Renal pelvis (tissue), 12 donors: ENCODE data around the gene OR56A1. TPM values are rescaled to one million over a fixed set of nuclear protein-coding genes. Genes with fewer than 3 reads are reported as not detected.
"Not testable (repeated sequence)": the region's sequence is repeated elsewhere in the genome, so short reads cannot be mapped to it uniquely, and the experiment has no call there.

Source experiments
- DNase-seq: peaks from one replicate; pipeline ENCODE4 v3.0.0-alpha.2; 2013
- long read RNA-seq, 16 experiments: transcript quantifications; one replicate each; lab custom pipeline, GENCODE V29; 2026
- polyA plus RNA-seq, 3 donors: library from polyadenylated mRNA; unstranded; fragments of 120-200 nt; gene quantifications; one replicate each; pipeline ENCODE4 v1.2.1, GENCODE V29; 2013; ENCODE audit not compliant: insufficient read length in 3 of 3

Gene OR56A1
- not detected for polyA plus RNA-seq
- long read RNA-seq, donor 1, partial matches to known transcripts: 0 of 1 reads
- long read RNA-seq, donor 1, other reads (novel, unspliced or antisense): 0 of 1 reads
- long read RNA-seq, donor 2: 0 reads
- long read RNA-seq, donor 3: 0 reads
- long read RNA-seq, donor 4: 0 reads
- long read RNA-seq, donor 5: 0 reads
- long read RNA-seq, donor 6: 0 reads
- long read RNA-seq, donor 7, partial matches to known transcripts: 0 of 1 reads
- long read RNA-seq, donor 7, other reads (novel, unspliced or antisense): 0 of 1 reads
- long read RNA-seq, donor 8: 0 reads
- long read RNA-seq, donor 9: 0 reads
- long read RNA-seq, donor 10: 0 reads
- long read RNA-seq, donor 11: 0 reads
- long read RNA-seq, donor 12: 0 reads
- long read RNA-seq, donor 13: 0 reads
- long read RNA-seq, donor 14: 0 reads
- long read RNA-seq, donor 15: 0 reads
- long read RNA-seq, donor 16, partial matches to known transcripts: 0 of 1 reads
- long read RNA-seq, donor 16, other reads (novel, unspliced or antisense): 0 of 1 reads

- no peak for DNase-seq
These were observed at the start of gene OR56A1 for GRCh38 chr11:6030708-6031405. TSS of gene OR56A1 (minus strand) at chr11:6030758. CDS start at chr11:6027692, 3,066 bp downstream.

DNA sequence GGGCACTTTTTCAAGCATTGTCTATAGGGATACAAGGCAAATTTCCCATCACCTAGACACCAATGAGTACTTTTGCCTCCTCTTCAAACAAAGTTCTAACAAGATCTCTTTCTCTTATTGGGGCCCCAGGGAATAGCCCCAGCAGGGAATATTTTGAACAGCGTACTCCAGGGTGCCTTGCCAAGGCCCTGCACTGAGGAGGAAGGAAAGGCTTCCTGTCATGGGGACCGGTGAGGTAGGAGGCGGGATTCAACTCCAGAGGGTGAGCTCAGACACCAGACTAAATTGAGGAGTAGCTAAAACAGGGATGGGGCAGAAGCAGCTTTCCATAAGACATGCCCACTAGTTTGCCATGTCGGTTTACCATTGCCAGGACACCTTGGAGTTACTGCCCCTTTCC is 48.9 kb upstream of the OR56A1 start:
- no peak for DNase-seq

- DNase-seq: no peak
These were observed 47.2 kb upstream of the OR56A1 start for GRCh38 chr11:6077723-6078122.

- not testable (repeated sequence) for DNase-seq
These were observed 45.9 kb upstream of the OR56A1 start for GRCh38 chr11:6076443-6076842.

GRCh38 chr11:6067502-6067901 is 36.9 kb upstream of the OR56A1 start:
- no peak for DNase-seq

DNA sequence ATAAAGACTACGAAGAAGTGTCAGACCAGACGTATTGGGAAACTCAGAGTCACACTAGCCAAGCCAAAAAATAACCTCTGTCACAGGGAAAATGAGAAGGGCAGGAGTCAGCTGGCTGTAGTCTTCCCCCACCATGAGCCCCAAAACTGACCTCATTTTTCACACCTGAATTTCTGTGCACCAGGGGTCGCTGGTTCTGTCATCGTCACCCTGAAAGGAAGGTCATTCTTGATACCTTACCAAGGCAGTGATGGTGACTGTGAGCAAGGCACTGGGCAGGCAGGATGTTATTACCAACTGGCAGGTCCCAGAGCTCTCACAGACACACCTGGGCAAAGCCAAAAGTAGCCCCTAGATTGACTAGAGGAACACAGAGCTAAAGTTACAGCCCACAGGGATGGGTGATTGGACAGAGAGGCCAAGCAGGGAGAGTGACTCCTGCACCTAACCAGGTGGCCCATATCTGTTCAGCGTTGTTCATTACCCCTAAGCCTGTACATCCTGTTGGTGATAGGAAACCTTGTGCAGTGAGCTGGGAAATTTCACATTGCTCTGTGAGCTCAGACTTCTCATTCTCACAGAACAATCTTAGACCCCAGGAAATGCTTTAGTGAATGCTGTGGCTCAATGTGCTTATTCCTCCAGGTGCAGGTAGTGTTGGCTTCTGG is 32.3 kb upstream of the OR56A1 start:
- DNase-seq: no peak

DNA sequence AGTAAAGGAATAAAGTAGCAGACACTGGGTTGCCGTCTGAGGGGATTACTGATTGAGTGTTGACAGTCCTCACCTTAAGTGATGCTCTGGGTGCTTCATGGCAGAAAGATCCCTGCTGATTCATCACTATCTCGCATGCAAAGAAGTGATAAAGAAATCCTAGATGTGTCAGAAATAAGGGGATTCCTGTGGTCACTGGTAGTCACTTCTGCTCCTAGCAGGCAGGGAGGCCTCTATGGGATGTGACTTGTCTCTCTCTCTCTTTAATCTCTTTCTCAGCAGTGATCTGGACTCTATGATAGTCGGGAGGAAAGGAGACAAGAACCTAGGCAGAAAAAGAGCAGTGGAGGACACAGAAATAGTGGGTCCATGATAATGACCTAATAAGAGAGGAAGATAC is 30.9 kb upstream of the OR56A1 start:
- no peak for DNase-seq

DNA sequence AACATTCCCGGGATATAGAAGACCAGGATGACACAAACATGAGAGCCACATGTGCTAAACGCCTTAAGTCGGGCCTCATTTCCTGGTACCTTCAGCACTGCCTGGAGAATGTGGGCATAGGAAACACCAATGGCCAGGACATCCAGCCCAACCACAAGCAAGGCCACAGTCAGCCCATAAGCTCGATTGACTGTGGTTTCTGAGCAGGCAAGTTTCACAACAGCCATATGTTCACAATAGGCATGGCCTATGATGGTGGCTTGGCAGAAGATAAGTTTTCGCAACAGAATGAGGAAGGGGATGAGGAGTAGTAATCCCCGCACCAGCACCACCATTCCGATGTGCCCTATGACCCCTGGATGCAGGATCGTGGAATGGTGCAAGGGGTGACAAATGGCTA is 26.9 kb upstream of the OR56A1 start:
- no peak for DNase-seq

DNA sequence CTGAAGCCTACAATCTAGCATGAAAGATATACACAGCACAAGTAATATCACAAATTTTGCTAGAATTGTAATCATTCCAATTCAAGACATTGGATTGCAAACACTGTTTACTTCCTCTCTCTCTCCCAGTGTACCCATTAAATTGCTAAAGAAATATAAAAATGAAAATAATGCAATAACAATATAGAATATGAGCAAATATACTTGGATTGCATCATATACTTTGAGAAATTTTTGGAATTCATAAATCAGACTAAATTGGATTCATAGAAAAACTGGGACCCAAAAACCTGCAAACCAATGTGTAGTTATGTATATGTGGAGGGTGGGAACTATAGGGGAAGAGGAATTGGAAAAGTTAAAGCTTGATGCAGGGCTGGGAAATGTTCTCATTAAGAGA is 25.0 kb upstream of the OR56A1 start:
- DNase-seq: no peak

DNA sequence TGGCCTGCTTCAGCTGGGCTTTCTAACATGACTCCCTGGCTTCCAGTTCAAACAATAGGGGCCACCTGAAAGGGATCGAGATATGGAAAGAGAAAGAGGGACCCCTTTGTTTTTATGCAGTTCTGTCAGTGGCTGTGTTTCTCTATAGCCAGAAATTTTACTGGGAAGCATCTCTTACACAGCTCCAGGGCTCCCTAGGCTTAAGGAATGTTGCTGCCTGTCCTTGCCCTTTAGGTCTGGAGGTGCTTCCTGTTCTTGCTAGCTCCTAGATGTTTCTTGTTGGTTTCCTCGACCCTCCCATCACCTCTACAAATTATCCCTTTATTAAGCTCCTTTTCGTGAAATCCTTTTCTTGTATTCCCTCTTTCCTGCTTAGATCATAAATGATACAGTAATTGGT is 21.8 kb upstream of the OR56A1 start:
- no peak for DNase-seq

DNA sequence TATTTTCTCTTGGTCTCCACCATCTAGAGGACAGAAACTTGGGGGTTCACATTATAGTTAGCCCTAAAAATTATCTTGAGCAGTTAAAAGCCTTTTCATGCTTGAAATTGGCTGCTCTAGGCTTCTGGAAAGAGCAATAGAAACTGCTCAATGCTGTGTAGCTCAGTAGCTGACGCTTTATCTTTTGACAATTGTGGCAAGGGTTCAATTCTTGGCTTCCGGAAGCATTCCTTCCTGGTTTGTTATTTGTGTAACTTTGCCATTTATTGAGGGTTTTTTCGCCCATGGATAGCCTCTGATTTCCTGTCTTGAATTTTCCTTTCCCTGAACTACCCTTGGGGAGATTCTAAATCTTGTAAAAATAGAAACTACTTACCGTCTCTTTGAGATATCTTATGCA is 10.3 kb upstream of the OR56A1 start:
- no peak for DNase-seq

GRCh38 chr11:6027501-6027900 is 3.1 kb downstream of the OR56A1 start:
- DNase-seq: no peak

GRCh38 chr11:6025056-6025455 is 5.5 kb downstream of the OR56A1 start:
- DNase-seq: no peak

DNA sequence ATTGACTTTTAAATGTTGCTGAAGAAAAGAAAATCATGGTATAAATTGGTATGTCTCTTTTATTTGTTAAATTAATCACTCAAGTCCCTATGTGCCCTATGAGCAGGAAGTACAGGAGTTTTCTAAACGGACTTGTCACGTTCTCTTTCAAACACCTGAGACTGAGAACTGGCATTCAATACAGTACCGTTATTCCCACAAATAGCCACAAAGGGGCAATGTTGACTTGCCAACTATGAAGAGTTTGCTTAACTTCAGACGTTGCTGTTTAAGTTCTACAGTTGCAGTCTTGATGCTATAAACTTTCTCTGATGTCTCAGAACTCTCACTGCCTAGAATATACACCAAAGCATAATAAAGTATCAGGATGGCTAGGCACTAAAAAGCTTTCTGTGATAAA is 7.6 kb downstream of the OR56A1 start:
- DNase-seq: peak; percentile 16

GRCh38 chr11:6013042-6013441 is 17.5 kb downstream of the OR56A1 start:
- DNase-seq: no peak

DNA sequence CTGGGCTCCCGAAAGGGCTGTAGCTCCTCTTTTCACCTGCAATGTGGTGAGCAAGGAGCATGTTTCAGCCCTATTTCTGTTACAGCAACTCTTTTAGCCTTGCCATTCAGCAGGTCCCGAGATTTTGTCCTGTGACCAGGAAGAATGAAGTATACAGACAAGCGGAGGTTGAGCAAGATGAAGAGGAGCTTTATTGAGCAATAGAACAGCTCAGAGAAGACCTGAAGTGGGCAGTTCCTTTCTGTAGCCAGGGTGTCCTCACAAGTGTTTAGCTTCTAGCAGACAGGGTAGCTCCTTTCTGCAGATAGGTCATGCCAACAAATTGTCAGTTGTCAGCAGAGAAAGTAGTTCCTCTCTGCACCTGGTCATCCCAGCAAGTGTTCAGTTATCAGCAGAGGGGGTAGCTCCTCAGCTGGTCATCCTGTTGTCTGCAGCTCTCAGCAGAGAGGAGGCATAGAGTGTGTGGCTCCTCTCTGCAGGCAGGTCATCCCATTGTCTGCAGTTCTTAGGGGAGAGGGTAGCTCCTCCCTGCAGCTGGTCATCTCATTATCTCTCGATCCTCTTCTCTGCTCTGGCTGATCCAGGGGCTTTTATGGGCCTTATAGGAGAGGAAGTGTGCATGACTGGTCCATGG is 18.4 kb downstream of the OR56A1 start:
- no peak for DNase-seq

GRCh38 chr11:6006846-6007245 is 23.7 kb downstream of the OR56A1 start, which contains the start of gene OR56A4:
TSS of gene OR56A4 (minus strand) at chr11:6006946. CDS start at chr11:6002992, 3,954 bp downstream.
- DNase-seq: no peak

GRCh38 chr11:6006395-6006794 is 24.2 kb downstream of the OR56A1 start:
- DNase-seq: no peak

DNA sequence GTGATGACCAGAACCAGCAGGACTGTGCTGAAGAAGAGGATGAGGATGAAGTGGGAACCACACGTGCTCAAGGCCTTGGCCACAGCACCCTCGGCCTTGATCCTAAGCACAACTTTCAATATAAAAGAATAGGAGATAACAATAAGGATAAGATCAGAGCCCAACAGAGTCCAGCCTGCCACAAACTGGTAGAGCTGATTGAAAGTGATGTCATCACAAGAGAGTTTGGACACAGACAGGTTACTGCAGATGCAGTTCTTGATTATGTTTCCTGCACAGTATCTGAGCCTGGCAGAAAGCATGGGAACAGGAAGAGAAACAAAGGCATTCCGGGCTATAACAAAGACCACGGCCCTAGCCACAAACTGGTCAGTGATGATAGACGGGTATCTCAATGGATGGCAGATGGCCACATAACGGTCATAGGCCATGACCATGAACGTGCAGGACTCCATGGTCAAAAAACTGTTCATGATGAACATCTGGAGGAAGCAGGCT is 28.3 kb downstream of the OR56A1 start:
- no peak for DNase-seq

GRCh38 chr11:5994791-5995190 is 35.8 kb downstream of the OR56A1 start:
- no peak for DNase-seq

DNA sequence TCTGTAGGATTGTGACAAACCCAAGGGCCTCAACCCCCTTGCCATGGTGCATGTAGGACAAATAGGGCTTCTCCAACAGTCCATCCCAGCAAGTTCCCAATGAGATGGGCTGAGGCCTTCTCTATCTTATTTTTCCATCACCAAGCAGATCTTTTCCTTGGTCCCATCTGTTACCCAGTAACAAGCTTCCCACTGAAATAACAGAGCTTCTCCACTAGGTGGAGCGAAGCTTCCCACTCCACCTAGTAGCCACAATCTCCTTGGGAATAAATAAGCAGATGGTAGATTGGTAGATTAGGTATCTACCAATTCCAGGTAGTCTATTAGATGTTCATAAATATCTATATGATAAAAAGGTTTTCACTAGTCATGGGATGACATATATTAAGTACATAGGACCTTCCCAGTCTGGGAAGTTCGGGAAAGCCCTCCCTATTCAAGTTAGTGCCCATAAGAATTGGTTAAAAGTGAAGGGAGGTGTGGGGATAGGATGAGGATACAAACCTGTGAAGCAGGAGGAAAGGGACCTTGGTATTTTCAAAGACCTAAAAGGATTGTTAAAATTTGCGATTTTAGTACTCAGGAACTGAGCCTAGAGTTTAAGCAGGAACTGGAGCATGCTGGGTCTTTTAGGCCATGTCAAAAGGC is 37.8 kb downstream of the OR56A1 start:
- DNase-seq: no peak
